HepG2 (cell line): ENCODE results near the gene GPR156. TPM values are rescaled to one million over a fixed set of nuclear protein-coding genes. Genes with fewer than 3 reads are reported as not detected.

Source experiments
- ATAC-seq: fragments of 200-7000 bp; cut with Tn5 transposase; 3 replicates; pipeline ENCODE4 v1.9.1; 2020; ENCODE audit warnings: mild to moderate bottlenecking, moderate library complexity
- BruUV-seq: library from RNA; stranded (reverse); fragments of 400-500 nt; replicated peaks from 2 replicates; lab custom pipeline; 2021; lab: Mats Ljungman, UMichigan
- CTCF ChIA-PET: fragments of 300-600 bp; formaldehyde crosslinking; extraction: SDS; loops from one replicate; lab custom pipeline; 2021; ENCODE audit warnings: low total read pairs, inconsistent platforms, low intra/inter-chr PET ratio; lab: Yijun Ruan, JAX
- POLR2A ChIA-PET: fragments of 350-600 bp; sonication (Branson Sonifier 250); formaldehyde crosslinking; loops from one replicate; lab custom pipeline; 2020; ENCODE audit warnings: antibody characterized with exemption, inconsistent platforms; lab: Yijun Ruan, JAX
- DNase-seq: peaks from one replicate; pipeline ENCODE4 v3.0.0-alpha.2; 2015; ENCODE audit warnings: low spot score
- FAIRE-seq: peaks from 3 replicates; lab custom pipeline; 2011; peaks lifted over from hg19 to GRCh38; lab: Jason Lieb, UNC
- H2AFZ ChIP-seq: one replicate; pipeline ENCODE4 v1.6.1; 2011; ENCODE audit warnings: low read length, inconsistent platforms
- H3K27ac ChIP-seq: fragments of 300-600 bp; 3 replicates; pipeline ENCODE4 v1.8.0; 2011; ENCODE audit warnings: mixed run types, mild to moderate bottlenecking, mixed read lengths, low read length, inconsistent platforms; ENCODE audit not compliant: insufficient read depth; ENCODE audit errors: extremely low read length
- H3K27me3 ChIP-seq, 2 experiments: fragments of 200-600 bp in 1 of 2; 2 replicates in 1 of 2; 3 replicates in 1 of 2; pipeline versions ENCODE4 v1.6.0 to v1.8.0; 2011; ENCODE audit warnings: low read length in 2 of 2, mild to moderate bottlenecking in 2 of 2, moderate library complexity in 2 of 2, inconsistent platforms in 1 of 2; ENCODE audit not compliant: insufficient read depth in 2 of 2, control insufficient read depth in 1 of 2
- H3K36me3 ChIP-seq, 2 experiments: fragments of 200-600 bp in 1 of 2; replicated peaks in 1 of 2; 2 replicates in 1 of 2; 3 replicates in 1 of 2; pipeline versions ENCODE4 v1.5.1 to v1.8.0; 2011; ENCODE audit warnings: low read length in 2 of 2, inconsistent platforms in 1 of 2; ENCODE audit not compliant: insufficient read depth in 2 of 2, control insufficient read depth in 1 of 2
- H3K4me1 ChIP-seq: 2 replicates; pipeline ENCODE4 v1.5.1; 2012; ENCODE audit warnings: low read length, inconsistent platforms; ENCODE audit not compliant: insufficient read depth
- H3K4me2 ChIP-seq: 2 replicates; pipeline ENCODE4 v1.6.0; 2011; ENCODE audit warnings: low read depth, low read length, inconsistent platforms
- H3K4me3 ChIP-seq, 3 experiments: fragments of 200-600 bp in 1 of 3; sonication (generic), shearing (Covaris generic) in 1 of 3; replicated peaks in 1 of 3; 2 replicates each; pipeline ENCODE4 v1.5.1; 2011 to 2016; ENCODE audit warnings: low read length in 3 of 3, inconsistent platforms in 2 of 3, low read depth in 2 of 3, mild to moderate bottlenecking in 2 of 3, control low read depth in 1 of 3, mixed read lengths in 1 of 3; ENCODE audit not compliant: insufficient read depth in 1 of 3
- H3K79me2 ChIP-seq: one replicate; pipeline ENCODE4 v1.6.1; 2011; ENCODE audit warnings: low read length, inconsistent platforms; ENCODE audit not compliant: insufficient read depth
- H3K9ac ChIP-seq: 2 replicates; pipeline ENCODE4 v1.6.0; 2011; ENCODE audit warnings: mild to moderate bottlenecking, low read depth, low read length, inconsistent platforms; ENCODE audit not compliant: insufficient read depth
- H3K9me3 ChIP-seq: 2 replicates; pipeline ENCODE4 v1.5.1; 2012; ENCODE audit warnings: mild to moderate bottlenecking, low read length
- H4K20me1 ChIP-seq: 2 replicates; pipeline ENCODE4 v1.6.0; 2011; ENCODE audit warnings: inconsistent platforms, mild to moderate bottlenecking, low read length, moderate library complexity; ENCODE audit not compliant: insufficient read depth
- KLF9 ChIP-seq: IDR thresholded peaks from 2 replicates; pipeline ENCODE4 v1.6.1; 2016; ENCODE audit warnings: low read depth
- RERE ChIP-seq: IDR thresholded peaks from 2 replicates; pipeline ENCODE4 v1.6.1; 2016; ENCODE audit warnings: low read depth, missing genetic modification reagents, missing compliant biosample characterization
- ZBTB49 ChIP-seq: sonication (generic); formaldehyde crosslinking; IDR thresholded peaks from 2 replicates; pipeline ENCODE4 v1.4.0; 2020; ENCODE audit warnings: missing genetic modification reagents, borderline replicate concordance
- ZNF276 ChIP-seq: sonication (generic); formaldehyde crosslinking; IDR thresholded peaks from 2 replicates; pipeline ENCODE4 v1.4.0; 2020; ENCODE audit warnings: mild to moderate bottlenecking, low read depth, missing genetic modification reagents
- ZNF282 ChIP-seq: fragments of 450-650 bp; IDR thresholded peaks from 2 replicates; pipeline ENCODE4 v1.6.1; 2018; ENCODE audit not compliant: partially characterized antibody
- ZNF431 ChIP-seq: sonication (generic); formaldehyde crosslinking; IDR thresholded peaks from 2 replicates; pipeline ENCODE4 v1.9.0; 2022; ENCODE audit warnings: missing genetic modification reagents, low read depth, mild to moderate bottlenecking, borderline replicate concordance
- ZNF484 ChIP-seq: sonication (generic); formaldehyde crosslinking; IDR thresholded peaks from 2 replicates; pipeline ENCODE4 v1.5.1; 2020; ENCODE audit warnings: mild to moderate bottlenecking, low read depth, missing genetic modification reagents, borderline replicate concordance
- ZNF704 ChIP-seq: sonication (generic); formaldehyde crosslinking; IDR thresholded peaks from 2 replicates; pipeline ENCODE4 v1.8.1; 2023; ENCODE audit warnings: mild to moderate bottlenecking, inconsistent platforms, moderate library complexity, missing genetic modification reagents, borderline replicate concordance
- ZNF749 ChIP-seq: sonication (generic); formaldehyde crosslinking; IDR thresholded peaks from 2 replicates; pipeline ENCODE4 v1.8.0; 2022; ENCODE audit warnings: mild to moderate bottlenecking, missing genetic modification reagents, moderate library complexity, borderline replicate concordance
- WGBS: methylation state at CpG from one replicate; pipeline ENCODE4 v1.1.6; 2017; ENCODE audit warnings: low lambda C conversion rate; 5-methylcytosine and 5-hydroxymethylcytosine counted together
- in situ Hi-C: cut with HindIII; loops from 2 replicates; pipeline ENCODE4 v1.10.0; 2017; ENCODE audit warnings: low pct_unique_long_range_greater_than_20kb; ENCODE audit not compliant: extremely low pct_ligation_motif_present
- intact Hi-C: fragments of 100-400 bp; cut with micrococcal nuclease; formaldehyde crosslinking; loops from one replicate; pipeline ENCODE4 v1.10.0; 2022; ENCODE audit not compliant: unreplicated experiment
- polyA plus RNA-seq, 8 experiments: library from polyadenylated mRNA; depleted of rRNA in 3 of 8; stranded (reverse) in 7 of 8; unstranded in 1 of 8; fragments of >200 nt; fragmentation: Illumina TruSeq in 4 of 8; extraction: Trizol in 4 of 8; gene quantifications; 2 replicates each; pipeline versions ENCODE4 v1.2.1 to v1.2.3, GENCODE V29; 2011 to 2016; ENCODE audit warnings: low read depth in 4 of 8, missing spikeins in 1 of 8, mixed read lengths in 1 of 8; ENCODE audit not compliant: insufficient read depth in 1 of 8
- total RNA-seq, 5 experiments: library from RNA; depleted of rRNA; stranded (reverse); fragments of >200 nt; fragmentation: Illumina TruSeq; extraction: Trizol; gene quantifications; 2 replicates each; pipeline ENCODE4 v1.2.3, GENCODE V29; 2016; ENCODE audit warnings: low read depth in 1 of 5

The GPR156 gene
- total and polyA plus RNA-seq, 2 of the 13 experiments (the other 11 are each of a cell fraction or from before 2014, with no cell fraction given) = not detected

GRCh38 chr3:120173056-120173675, 111.9 kb downstream of the GPR156 start (continued):
- no peak for TF ChIP-seq ZNF704
- TF ChIP-seq ZNF484 = no peak
- no peak for TF ChIP-seq ZNF431 (CRISPR knock-in tag)
- TF ChIP-seq RERE (CRISPR knock-in tag) = no peak

GRCh38 chr3:120172070-120172469, 113.0 kb downstream of the GPR156 start:
- POLR2A ChIA-PET = no interaction called here
- peaks cover 16% of the 10 kb centered on the region for H3K4me1 ChIP-seq
- no peaks in the 10 kb centered on the region for H3K36me3 ChIP-seq
- no peak for DNase-seq
- CTCF ChIA-PET = no interaction called here
- intact Hi-C loops (no loop called here), in situ Hi-C loops (no loop called here)
- 43% methylated on average over 6 of the region's 6 CpGs for WGBS
- no peaks in the 10 kb centered on the region for H3K9me3 ChIP-seq
- H3K79me2 ChIP-seq = no peaks in the 10 kb centered on the region
- BruUV-seq = no TSS peak
- no peak for FAIRE-seq
- H2AFZ ChIP-seq = no peak overlapping the region
- no peak overlapping the region for H3K4me3 ChIP-seq
- no peak overlapping the region for H3K9ac ChIP-seq
- no peak for ATAC-seq
- H4K20me1 ChIP-seq = no peaks in the 10 kb centered on the region
- H3K27me3 ChIP-seq = no peaks in the 10 kb centered on the region; a peak in 1 of 5 replicates
- H3K27ac ChIP-seq = no peak overlapping the region
- no peak overlapping the region for H3K4me2 ChIP-seq
- no peak for TF ChIP-seq ZNF276 (CRISPR knock-in tag)
- TF ChIP-seq ZBTB49 = no peak
- TF ChIP-seq ZNF749 (CRISPR knock-in tag) = no peak
- no peak for TF ChIP-seq KLF9 (CRISPR knock-in tag)
- no peak for TF ChIP-seq ZNF282
